Measurements from ENCODE around the gene ACP4. TPM values are rescaled to one million over a fixed set of nuclear protein-coding genes. Genes with fewer than 3 reads are reported as not detected.
A peak's percentile ranks its signal among the peaks of the same experiment; 100 is the strongest.

ACP4 gene
- total RNA-seq, 1 experiment from 2014 or later = not detected

GRCh38 chr19:50839712-50840655, 49.8 kb downstream of the ACP4 start:
- no peak for DNase-seq (ENCODE audit: low read depth)

- no peak for DNase-seq (ENCODE audit: low read depth)
Measured at GRCh38 chr19:50842130-50842529, 51.9 kb downstream of the ACP4 start.

- no peak for DNase-seq (ENCODE audit: low read depth)
Measured at GRCh38 chr19:50843205-50843604, 53.0 kb downstream of the ACP4 start.

- no peak for DNase-seq (ENCODE audit: low read depth)
Measured at GRCh38 chr19:50843701-50844221, 53.5 kb downstream of the ACP4 start.

- no peak for DNase-seq (ENCODE audit: low read depth)
Measured at GRCh38 chr19:50844296-50844935, 54.2 kb downstream of the ACP4 start.

Small RNA genes lying within 50 kb of the gene (small RNA-seq; reads per million reads assigned to genes)
- 349 reads per million, percentile 98 among the genes with 10 or more reads in this experiment for gene SNORD88A
- gene SNORD88B = not detected
- gene SNORD88C = not detected

Other genes starting within 250 kb of the ACP4 start
- 0.03 and 0.08 TPM in 2 replicates for gene LRRC4B, start 222.0 kb upstream of the ACP4 start, total RNA-seq (2014; rRNA removed; shearing (Covaris generic))
- 0.13 TPM in 1 of 2 replicates, not detected in the other for gene SYT3, start 150.5 kb upstream of the ACP4 start, total RNA-seq (2014; rRNA removed; shearing (Covaris generic))
- gene C19orf81, start 141.0 kb upstream of the ACP4 start, total RNA-seq (2014; rRNA removed; shearing (Covaris generic)) = 1.1 and 3.2 TPM in 2 replicates
- 9.3 and 10.5 TPM in 2 replicates for gene SHANK1, start 70.6 kb upstream of the ACP4 start, total RNA-seq (2014; rRNA removed; shearing (Covaris generic))
- 163 and 168 TPM in 2 replicates for gene CLEC11A, start 67.1 kb upstream of the ACP4 start, total RNA-seq (2014; rRNA removed; shearing (Covaris generic))
- not detected in 2 replicates for gene GPR32, start 20.0 kb upstream of the ACP4 start, total RNA-seq (2014; rRNA removed; shearing (Covaris generic))
- gene KLK1, start 33.4 kb downstream of the ACP4 start, total RNA-seq (2014; rRNA removed; shearing (Covaris generic)) = not detected in 2 replicates
- gene KLK15, start 43.2 kb downstream of the ACP4 start, total RNA-seq (2014; rRNA removed; shearing (Covaris generic)) = not detected in 2 replicates
- not detected in 2 replicates for gene KLK3, start 64.5 kb downstream of the ACP4 start, total RNA-seq (2014; rRNA removed; shearing (Covaris generic))
- not detected in 2 replicates for gene KLK2, start 83.0 kb downstream of the ACP4 start, total RNA-seq (2014; rRNA removed; shearing (Covaris generic))
- gene KLK4, start 121.0 kb downstream of the ACP4 start, total RNA-seq (2014; rRNA removed; shearing (Covaris generic)) = not detected in 2 replicates
- not detected in 2 replicates for gene KLK5, start 162.6 kb downstream of the ACP4 start, total RNA-seq (2014; rRNA removed; shearing (Covaris generic))
- 0.20 TPM in 1 of 2 replicates, not detected in the other for gene KLK6, start 179.2 kb downstream of the ACP4 start, total RNA-seq (2014; rRNA removed; shearing (Covaris generic))
- gene KLK7, start 193.5 kb downstream of the ACP4 start, total RNA-seq (2014; rRNA removed; shearing (Covaris generic)) = not detected in 2 replicates
- not detected in 2 replicates for gene KLK8, start 211.2 kb downstream of the ACP4 start, total RNA-seq (2014; rRNA removed; shearing (Covaris generic))
- not detected in 2 replicates for gene KLK10, start 229.3 kb downstream of the ACP4 start, total RNA-seq (2014; rRNA removed; shearing (Covaris generic))
- not detected in 2 replicates for gene KLK11, start 236.2 kb downstream of the ACP4 start, total RNA-seq (2014; rRNA removed; shearing (Covaris generic))
- not detected in 2 replicates for gene KLK12, start 244.6 kb downstream of the ACP4 start, total RNA-seq (2014; rRNA removed; shearing (Covaris generic))